ENCODE measurements around the gene PDZD2.

Gene PDZD2

GRCh38 chr5:31982621-31983020 lies 343.7 kb downstream of the PDZD2 start:
- Histone ChIP-seq H3K9ac (ENCODE audit: low read depth, low read length, poor library complexity, severe bottlenecking) (no peak overlapping the region), H3K9me2 (replicated peaks; ENCODE audit: low read depth, low read length) (no peaks in the 10 kb centered on the region), H2AFZ (ENCODE audit: low read length) (no peak overlapping the region), H3K9me3 (ENCODE audit: insufficient read depth, low read depth, low read length) (no peaks in the 10 kb centered on the region), H4K20me1 (ENCODE audit: insufficient read depth, low read length, poor library complexity, severe bottlenecking) (no peaks in the 10 kb centered on the region), H3K36me3 (ENCODE audit: insufficient read depth, low read length) (no peaks in the 10 kb centered on the region), H3K4me2 (ENCODE audit: low read depth, low read length, poor library complexity, severe bottlenecking) (no peak overlapping the region), H3K79me2 (ENCODE audit: insufficient read depth, low read length) (no peaks in the 10 kb centered on the region), H3K27me3 (ENCODE audit: insufficient read depth, low read length, poor library complexity, severe bottlenecking) (no peaks in the 10 kb centered on the region), H3K4me3 (ENCODE audit: low read length, poor library complexity, severe bottlenecking) (no peak overlapping the region), H3F3A (ENCODE audit: low read depth) (no peaks in the 10 kb centered on the region), H3K4me1 (ENCODE audit: insufficient read depth, low read length, poor library complexity, severe bottlenecking) (no peaks in the 10 kb centered on the region)
- TF ChIP-seq CTCF (conservative IDR thresholded peaks at IDR 0.05; ENCODE audit: low read length) (no peak), EZH2phosphoT487 (IDR thresholded peaks at IDR 0.05; ENCODE audit: borderline replicate concordance) (no peak)

GRCh38 chr5:31983851-31984250 lies 344.9 kb downstream of the PDZD2 start:
- no peak overlapping the region for H3K4me2 ChIP-seq (ENCODE audit: low read depth, low read length, poor library complexity, severe bottlenecking)
- no peaks in the 10 kb centered on the region for H3K36me3 ChIP-seq (ENCODE audit: insufficient read depth, low read length)
- H4K20me1 ChIP-seq (ENCODE audit: insufficient read depth, low read length, poor library complexity, severe bottlenecking) = no peaks in the 10 kb centered on the region
- no peak overlapping the region for H2AFZ ChIP-seq (ENCODE audit: low read length)
- no peaks in the 10 kb centered on the region for H3K9me2 ChIP-seq (replicated peaks; ENCODE audit: low read depth, low read length)
- TF ChIP-seq CTCF (conservative IDR thresholded peaks at IDR 0.05; ENCODE audit: low read length) (no peak), EZH2phosphoT487 (IDR thresholded peaks at IDR 0.05; ENCODE audit: borderline replicate concordance) (no peak)
- no peaks in the 10 kb centered on the region for H3K9me3 ChIP-seq (ENCODE audit: insufficient read depth, low read depth, low read length)
- H3K4me1 ChIP-seq (ENCODE audit: insufficient read depth, low read length, poor library complexity, severe bottlenecking) = no peaks in the 10 kb centered on the region
- H3K4me3 ChIP-seq (ENCODE audit: low read length, poor library complexity, severe bottlenecking) = no peak overlapping the region
- H3F3A ChIP-seq (ENCODE audit: low read depth) = no peaks in the 10 kb centered on the region
- H3K9ac ChIP-seq (ENCODE audit: low read depth, low read length, poor library complexity, severe bottlenecking) = no peak overlapping the region
- no peaks in the 10 kb centered on the region for H3K27me3 ChIP-seq (ENCODE audit: insufficient read depth, low read length, poor library complexity, severe bottlenecking)
- H3K79me2 ChIP-seq (ENCODE audit: insufficient read depth, low read length) = no peaks in the 10 kb centered on the region

- Histone ChIP-seq H2AFZ (ENCODE audit: low read length) (no peak overlapping the region), H3K9me2 (replicated peaks; ENCODE audit: low read depth, low read length) (no peaks in the 10 kb centered on the region), H3K9ac (ENCODE audit: low read depth, low read length, poor library complexity, severe bottlenecking) (no peak overlapping the region), H3K4me1 (ENCODE audit: insufficient read depth, low read length, poor library complexity, severe bottlenecking) (no peaks in the 10 kb centered on the region), H3K9me3 (ENCODE audit: insufficient read depth, low read depth, low read length) (no peaks in the 10 kb centered on the region), H4K20me1 (ENCODE audit: insufficient read depth, low read length, poor library complexity, severe bottlenecking) (no peaks in the 10 kb centered on the region), H3K79me2 (ENCODE audit: insufficient read depth, low read length) (no peaks in the 10 kb centered on the region), H3K4me2 (ENCODE audit: low read depth, low read length, poor library complexity, severe bottlenecking) (no peak overlapping the region), H3F3A (ENCODE audit: low read depth) (no peaks in the 10 kb centered on the region), H3K27me3 (ENCODE audit: insufficient read depth, low read length, poor library complexity, severe bottlenecking) (no peaks in the 10 kb centered on the region), H3K36me3 (ENCODE audit: insufficient read depth, low read length) (no peaks in the 10 kb centered on the region), H3K4me3 (ENCODE audit: low read length, poor library complexity, severe bottlenecking) (no peak overlapping the region)
- TF ChIP-seq CTCF (conservative IDR thresholded peaks at IDR 0.05; ENCODE audit: low read length) (no peak), EZH2phosphoT487 (IDR thresholded peaks at IDR 0.05; ENCODE audit: borderline replicate concordance) (no peak)
Observed at GRCh38 chr5:31984691-31985090, 345.8 kb downstream of the PDZD2 start.

Data from Loucy (cell line).